Hepatocyte (in vitro differentiated cells): ENCODE measurements around the gene FERMT1.

ENCODE experiments used
- CTCF ChIP-seq: fragments of 200-600 bp; sonication (generic); IDR thresholded peaks from 2 replicates; pipeline ENCODE4 v1.5.1; 2016; ENCODE audit warnings: antibody characterized with exemption, mild to moderate bottlenecking; ENCODE audit not compliant: poor library complexity
- EZH2 ChIP-seq: fragments of 200-600 bp; sonication (generic); IDR thresholded peaks from 2 replicates; pipeline ENCODE4 v1.6.1; 2016; ENCODE audit warnings: antibody characterized with exemption, mild to moderate bottlenecking, borderline replicate concordance

DNA sequence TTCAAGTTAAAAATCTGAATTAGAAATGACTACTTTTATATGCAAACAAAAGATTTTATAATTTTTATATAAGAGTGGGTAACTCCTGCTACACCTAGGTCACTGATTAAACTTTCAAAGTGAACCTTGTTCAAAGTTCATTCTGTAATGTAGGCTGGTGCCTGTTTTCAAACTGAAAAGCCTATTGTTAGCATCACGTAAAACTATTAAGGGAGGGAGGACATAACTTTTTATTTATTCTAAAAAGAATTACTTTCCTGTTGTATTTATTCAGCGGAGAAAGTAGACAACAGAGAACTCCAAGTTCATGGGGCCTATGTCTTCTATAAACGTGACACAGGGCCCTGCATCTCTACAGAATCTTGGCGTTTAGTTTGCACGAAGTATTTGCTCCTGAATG is 27.4 kb downstream of the FERMT1 start:
- TF ChIP-seq CTCF (no peak), EZH2 (no peak)
